Tibial nerve (tissue), 4 donors: Measurements from ENCODE around the gene PRKAG2. TPM values are rescaled to one million over a fixed set of nuclear protein-coding genes. Genes with fewer than 3 reads are reported as not detected.

Source experiments
- DNase-seq, 2 donors: peaks; one replicate each; pipeline ENCODE4 v3.0.0-alpha.2; 2019; ENCODE audit warnings: low spot score in 2 of 2
- H3K27ac ChIP-seq, 4 donors: fragments of 200-600 bp; sonication (generic) in 3 of 4; one replicate each; pipeline ENCODE4 v1.5.1; 2017 to 2019; ENCODE audit warnings: mild to moderate bottlenecking in 1 of 4
- H3K27me3 ChIP-seq, 2 donors: fragments of 200-600 bp; sonication (generic) in 1 of 2; one replicate each; pipeline versions ENCODE4 v1.5.1 to v1.6.0; 2017 to 2019
- H3K36me3 ChIP-seq, 3 donors: fragments of 200-600 bp; sonication (generic); one replicate each; pipeline ENCODE4 v1.5.1; 2018 to 2019
- H3K4me1 ChIP-seq, 4 donors: fragments of 200-600 bp; sonication (generic) in 3 of 4; one replicate each; pipeline ENCODE4 v1.5.1; 2017 to 2019
- H3K4me3 ChIP-seq, 4 donors: fragments of 200-600 bp; sonication (generic) in 3 of 4; one replicate each; pipeline ENCODE4 v1.5.1; 2017 to 2019; ENCODE audit warnings: mild to moderate bottlenecking in 1 of 4, moderate library complexity in 1 of 4
- H3K9me3 ChIP-seq, 4 donors: fragments of 200-600 bp; sonication (generic) in 3 of 4; one replicate each; pipeline ENCODE4 v1.5.1; 2017 to 2019
- CTCF ChIP-seq, 5 experiments: fragments of 200-600 bp in 3 of 5; fragments of 450-650 bp in 2 of 5; sonication (generic) in 3 of 5; IDR thresholded peaks; one replicate each; pipeline ENCODE4 v1.5.1; 2016 to 2019; ENCODE audit warnings: antibody characterized with exemption in 5 of 5, mild to moderate bottlenecking in 3 of 5, moderate library complexity in 2 of 5
- EP300 ChIP-seq, 2 donors: sonication (generic); formaldehyde crosslinking; IDR thresholded peaks; one replicate each; pipeline ENCODE4 v1.6.1; 2017; ENCODE audit warnings: antibody characterized with exemption in 2 of 2, mild to moderate bottlenecking in 1 of 2
- POLR2A ChIP-seq, 2 donors: fragments of 450-650 bp; IDR thresholded peaks; one replicate each; pipeline ENCODE4 v1.6.1; 2017; ENCODE audit warnings: antibody characterized with exemption in 2 of 2, mild to moderate bottlenecking in 2 of 2, moderate library complexity in 2 of 2
- WGBS, 2 donors: methylation state at CpG; one replicate each; pipeline ENCODE4 v1.1.5; 2018; 5-methylcytosine and 5-hydroxymethylcytosine counted together
- total RNA-seq, 4 donors: library from RNA; depleted of rRNA; stranded (reverse); fragments of >200 nt; gene quantifications; one replicate each; pipeline ENCODE4 v1.1.0, GENCODE V29; 2016

Gene PRKAG2
- total RNA-seq, 4 donors from 2014 or later, result 24.5 to 82.6 (median 38.3) TPM

- no peak for DNase-seq
- Histone ChIP-seq H3K27ac (no peak overlapping the region), H3K9me3 (no peaks in the 10 kb centered on the region), H3K4me3 (no peak overlapping the region), H3K36me3 (peaks cover 0 to 16% (median 0%) of the 10 kb centered on the region in 3 donors), H3K27me3 (no peaks in the 10 kb centered on the region), H3K4me1 (no peaks in the 10 kb centered on the region)
- TF ChIP-seq CTCF (IDR thresholded peaks at IDR 0.05), result no peak
- no peak for TF ChIP-seq EP300 (IDR thresholded peaks at IDR 0.05)
- no peak for TF ChIP-seq POLR2A (IDR thresholded peaks at IDR 0.05)
- WGBS, 2 donors, result 68 to 70% methylated on average over 15 of the region's 15 CpGs
These were observed 323.6 kb downstream of the PRKAG2 start for GRCh38 chr7:151553356-151553755.

GRCh38 chr7:151552352-151553028, 324.4 kb downstream of the PRKAG2 start:
- TF ChIP-seq EP300 (IDR thresholded peaks at IDR 0.05) (no peak), CTCF (IDR thresholded peaks at IDR 0.05) (no peak), POLR2A (IDR thresholded peaks at IDR 0.05) (no peak)
- no peak overlapping the region for H3K4me3 ChIP-seq
- H3K36me3 ChIP-seq, result peaks cover 0 to 10% (median 0%) of the 10 kb centered on the region in 3 donors
- no peaks in the 10 kb centered on the region for H3K27me3 ChIP-seq
- 53 to 62% methylated on average over 10 of the region's 10 CpGs for WGBS, 2 donors
- H3K27ac ChIP-seq, result no peak overlapping the region
- no peak for DNase-seq
- no peaks in the 10 kb centered on the region for H3K4me1 ChIP-seq
- no peaks in the 10 kb centered on the region for H3K9me3 ChIP-seq

- no peak for DNase-seq
- no peak for TF ChIP-seq EP300 (IDR thresholded peaks at IDR 0.05)
- TF ChIP-seq CTCF (IDR thresholded peaks at IDR 0.05), result no peak
- no peak for TF ChIP-seq POLR2A (IDR thresholded peaks at IDR 0.05)
- Histone ChIP-seq H3K36me3 (peaks cover 0 to 4% (median 0%) of the 10 kb centered on the region in 3 donors), H3K9me3 (no peaks in the 10 kb centered on the region), H3K4me3 (no peak overlapping the region), H3K27me3 (no peaks in the 10 kb centered on the region), H3K4me1 (no peaks in the 10 kb centered on the region), H3K27ac (no peak overlapping the region)
- WGBS, 2 donors, result 77 to 79% methylated on average over 7 of the region's 7 CpGs
These were observed 325.1 kb downstream of the PRKAG2 start for GRCh38 chr7:151551820-151552219.

- Histone ChIP-seq H3K27me3 (no peaks in the 10 kb centered on the region), H3K4me1 (no peaks in the 10 kb centered on the region), H3K9me3 (no peaks in the 10 kb centered on the region), H3K4me3 (no peak overlapping the region), H3K36me3 (no peaks in the 10 kb centered on the region), H3K27ac (no peak overlapping the region)
- TF ChIP-seq EP300 (IDR thresholded peaks at IDR 0.05) (no peak), CTCF (IDR thresholded peaks at IDR 0.05) (no peak), POLR2A (IDR thresholded peaks at IDR 0.05) (no peak)
- 28 to 41% methylated on average over 3 of the region's 3 CpGs for WGBS, 2 donors
- DNase-seq, result no peak
These were observed 326.1 kb downstream of the PRKAG2 start for GRCh38 chr7:151550656-151551286.

- no peak overlapping the region for H3K27ac ChIP-seq
- no peaks in the 10 kb centered on the region for H3K27me3 ChIP-seq
- no peak for DNase-seq
- no peaks in the 10 kb centered on the region for H3K36me3 ChIP-seq
- WGBS, 2 donors, result 93 to 96% methylated on average over 6 of the region's 6 CpGs
- TF ChIP-seq EP300 (IDR thresholded peaks at IDR 0.05) (no peak), POLR2A (IDR thresholded peaks at IDR 0.05) (no peak), CTCF (IDR thresholded peaks at IDR 0.05) (no peak)
- no peak overlapping the region for H3K4me3 ChIP-seq
- no peaks in the 10 kb centered on the region for H3K9me3 ChIP-seq
- no peaks in the 10 kb centered on the region for H3K4me1 ChIP-seq
These were observed 327.3 kb downstream of the PRKAG2 start for GRCh38 chr7:151549644-151550043.
